ENCODE results near the gene AGFG1.

The AGFG1 gene

DNA sequence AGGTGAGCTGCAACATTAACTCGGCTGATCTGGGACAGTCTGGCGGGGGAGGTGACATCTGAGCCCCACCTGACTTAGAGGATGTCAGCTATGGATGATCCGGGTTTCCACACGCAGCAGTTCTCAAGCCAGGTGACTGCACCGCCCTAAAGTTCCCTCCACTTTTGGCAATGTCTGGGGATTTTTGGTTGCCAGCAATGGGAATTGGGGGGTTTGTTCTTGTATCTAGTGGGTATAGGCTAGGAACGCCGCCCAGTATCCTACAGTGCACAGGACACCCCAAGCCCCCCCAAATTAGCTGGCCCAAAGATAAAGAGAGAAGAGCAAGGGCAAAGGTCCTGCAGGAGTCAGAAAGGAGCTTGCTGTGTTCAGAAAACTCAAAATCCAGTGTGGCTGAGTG is 544 bp upstream of the AGFG1 start:
- no peak for DNase-seq
- H3K36me3 ChIP-seq (replicated peaks): no peaks in the 10 kb centered on the region
- TF ChIP-seq, protein P1, sequence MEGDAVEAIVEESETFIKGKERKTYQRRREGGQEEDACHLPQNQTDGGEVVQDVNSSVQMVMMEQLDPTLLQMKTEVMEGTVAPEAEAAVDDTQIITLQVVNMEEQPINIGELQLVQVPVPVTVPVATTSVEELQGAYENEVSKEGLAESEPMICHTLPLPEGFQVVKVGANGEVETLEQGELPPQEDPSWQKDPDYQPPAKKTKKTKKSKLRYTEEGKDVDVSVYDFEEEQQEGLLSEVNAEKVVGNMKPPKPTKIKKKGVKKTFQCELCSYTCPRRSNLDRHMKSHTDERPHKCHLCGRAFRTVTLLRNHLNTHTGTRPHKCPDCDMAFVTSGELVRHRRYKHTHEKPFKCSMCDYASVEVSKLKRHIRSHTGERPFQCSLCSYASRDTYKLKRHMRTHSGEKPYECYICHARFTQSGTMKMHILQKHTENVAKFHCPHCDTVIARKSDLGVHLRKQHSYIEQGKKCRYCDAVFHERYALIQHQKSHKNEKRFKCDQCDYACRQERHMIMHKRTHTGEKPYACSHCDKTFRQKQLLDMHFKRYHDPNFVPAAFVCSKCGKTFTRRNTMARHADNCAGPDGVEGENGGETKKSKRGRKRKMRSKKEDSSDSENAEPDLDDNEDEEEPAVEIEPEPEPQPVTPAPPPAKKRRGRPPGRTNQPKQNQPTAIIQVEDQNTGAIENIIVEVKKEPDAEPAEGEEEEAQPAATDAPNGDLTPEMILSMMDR (IDR thresholded peaks at IDR 0.05; ENCODE audit: low read depth, low read length, missing control alignments): no peak
- no peak overlapping the region for H3K27ac ChIP-seq
- no peaks in the 10 kb centered on the region for H3K27me3 ChIP-seq (replicated peaks)
- no peak overlapping the region for H3K4me3 ChIP-seq (ENCODE audit: low read depth, low read length)
- in situ Hi-C loops (cut with HindIII; ENCODE audit: low pct_ligation_motif_present, low sequenced_read_pairs): no loop called here

DNA sequence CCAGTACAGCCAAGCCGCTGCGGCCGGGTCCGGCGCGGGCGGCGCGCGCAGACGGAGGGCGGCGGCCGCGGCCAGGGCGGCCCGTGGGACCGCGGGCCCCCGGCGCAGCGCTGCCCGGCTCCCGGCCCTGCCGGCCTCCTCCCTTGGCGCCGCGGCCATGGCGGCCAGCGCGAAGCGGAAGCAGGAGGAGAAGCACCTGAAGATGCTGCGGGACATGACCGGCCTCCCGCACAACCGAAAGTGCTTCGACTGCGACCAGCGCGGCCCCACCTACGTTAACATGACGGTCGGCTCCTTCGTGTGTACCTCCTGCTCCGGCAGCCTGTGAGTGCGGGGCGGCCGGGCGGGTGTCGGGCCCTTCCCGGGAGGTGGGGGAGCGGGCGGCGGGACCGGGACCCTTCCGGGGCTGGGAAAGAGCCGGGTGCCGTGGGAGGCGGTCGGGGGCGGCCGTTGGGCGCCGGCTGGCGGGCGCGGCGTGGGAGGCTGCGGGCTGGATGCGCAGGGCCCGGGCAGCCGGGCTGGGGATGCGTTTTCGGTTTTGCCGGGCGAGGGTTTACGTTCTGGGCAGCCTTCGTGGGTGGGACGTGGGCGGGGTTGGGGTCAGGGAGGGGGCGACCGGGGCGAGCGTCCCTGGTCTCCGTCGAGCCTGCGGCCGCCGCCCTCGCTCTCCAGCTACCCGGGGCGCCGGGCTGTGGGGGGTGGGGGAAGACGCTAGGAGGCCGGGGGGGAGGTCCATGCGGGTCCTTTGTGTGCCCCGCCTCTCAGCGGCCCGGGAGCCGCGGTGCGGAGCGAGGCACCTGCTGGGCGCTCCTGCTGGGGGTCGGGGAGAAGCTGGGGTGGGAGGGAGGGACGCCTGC is 537 bp downstream of the AGFG1 start:
- DNase-seq: no peak

DNA sequence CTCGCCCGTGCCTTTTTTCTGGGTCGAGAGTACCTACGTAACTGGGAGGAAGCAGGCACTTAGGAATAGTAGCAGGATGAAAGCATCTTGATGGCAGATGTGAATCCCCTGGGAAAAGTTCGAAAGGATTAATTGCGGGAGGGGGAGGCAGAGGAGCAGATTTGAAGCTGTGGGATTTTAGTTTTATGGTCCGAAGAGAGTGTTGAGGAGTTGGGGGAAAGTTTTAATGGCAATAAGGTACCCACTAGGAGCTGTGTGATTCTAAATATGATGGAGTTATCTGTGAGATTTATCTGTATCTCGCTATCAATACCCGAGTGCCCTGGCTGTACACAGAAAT is 1.1 kb downstream of the AGFG1 start:
- DNase-seq: no peak
- no peaks in the 10 kb centered on the region for H3K27me3 ChIP-seq (replicated peaks)
- in situ Hi-C loops (cut with HindIII; ENCODE audit: low pct_ligation_motif_present, low sequenced_read_pairs): no loop called here
- H3K4me3 ChIP-seq (ENCODE audit: low read depth, low read length): peak overlapping the region; percentile 89
- H3K27ac ChIP-seq: no peak overlapping the region
- TF ChIP-seq, protein P1 (IDR thresholded peaks at IDR 0.05; ENCODE audit: low read depth, low read length, missing control alignments): no peak
- no peaks in the 10 kb centered on the region for H3K36me3 ChIP-seq (replicated peaks)

More for the DNA sequence above, 537 bp downstream of the AGFG1 start:
- Histone ChIP-seq H3K36me3 (replicated peaks) (no peaks in the 10 kb centered on the region), H3K4me3 (ENCODE audit: low read depth, low read length) (peak overlapping the region; percentile 89), H3K27ac (peak overlapping the region; percentile 79), H3K27me3 (replicated peaks) (no peaks in the 10 kb centered on the region)
- in situ Hi-C loops (cut with HindIII; ENCODE audit: low pct_ligation_motif_present, low sequenced_read_pairs): no loop called here
- TF ChIP-seq, protein P1 (IDR thresholded peaks at IDR 0.05; ENCODE audit: low read depth, low read length, missing control alignments): no peak

DNA sequence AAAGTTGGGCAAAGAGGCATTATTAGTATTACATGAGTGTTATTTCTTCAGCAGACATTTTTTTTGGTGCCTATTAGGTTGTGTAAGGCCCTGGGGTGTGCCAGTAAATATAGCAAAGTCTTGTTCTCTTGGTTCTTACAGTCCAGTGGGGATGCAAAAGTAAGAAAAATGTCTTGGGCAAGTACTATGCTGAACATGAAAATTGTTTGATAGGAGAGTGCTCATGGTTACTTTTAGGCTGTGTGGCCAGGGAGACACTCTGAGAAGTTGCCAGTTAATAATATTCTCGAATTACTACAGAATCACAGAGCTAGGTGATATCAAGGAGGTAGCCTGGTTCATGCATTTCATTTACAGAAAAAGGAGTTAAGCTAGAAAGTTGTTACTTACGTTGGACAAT is 1.9 kb downstream of the AGFG1 start:
- peak overlapping the region; percentile 9 for H3K4me3 ChIP-seq (ENCODE audit: low read depth, low read length)
- TF ChIP-seq, protein P1 (IDR thresholded peaks at IDR 0.05; ENCODE audit: low read depth, low read length, missing control alignments): no peak
- in situ Hi-C loops (cut with HindIII; ENCODE audit: low pct_ligation_motif_present, low sequenced_read_pairs): no loop called here

DNA sequence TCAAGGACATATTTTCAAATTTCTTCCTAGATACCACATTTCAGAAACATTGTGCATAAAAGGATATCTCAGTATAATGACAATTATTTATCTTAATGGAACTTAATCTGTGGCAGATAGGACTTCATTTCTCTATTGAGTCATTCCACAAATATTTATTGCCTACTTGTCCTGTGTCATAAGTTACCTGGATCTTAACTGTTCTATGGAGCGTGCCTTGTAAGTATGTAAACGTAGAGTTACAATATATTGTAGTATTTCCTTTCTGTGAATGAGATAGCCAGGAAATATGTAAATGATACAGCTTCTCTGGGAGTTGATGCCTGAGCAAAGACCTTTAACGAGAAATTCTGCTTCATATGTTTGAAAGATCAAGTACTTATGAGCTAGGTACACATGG is 2.5 kb downstream of the AGFG1 start:
- in situ Hi-C loops (cut with HindIII; ENCODE audit: low pct_ligation_motif_present, low sequenced_read_pairs): no loop called here
- H3K27me3 ChIP-seq (replicated peaks): no peaks in the 10 kb centered on the region
- TF ChIP-seq, protein P1 (IDR thresholded peaks at IDR 0.05; ENCODE audit: low read depth, low read length, missing control alignments): no peak
- H3K36me3 ChIP-seq (replicated peaks): no peaks in the 10 kb centered on the region
- no peak overlapping the region for H3K27ac ChIP-seq
- no peak overlapping the region for H3K4me3 ChIP-seq (ENCODE audit: low read depth, low read length)
- no peak for DNase-seq

More for the DNA sequence above, 1.9 kb downstream of the AGFG1 start:
- H3K27ac ChIP-seq: no peak overlapping the region
- H3K27me3 ChIP-seq (replicated peaks): no peaks in the 10 kb centered on the region
- no peaks in the 10 kb centered on the region for H3K36me3 ChIP-seq (replicated peaks)
- DNase-seq: no peak

DNA sequence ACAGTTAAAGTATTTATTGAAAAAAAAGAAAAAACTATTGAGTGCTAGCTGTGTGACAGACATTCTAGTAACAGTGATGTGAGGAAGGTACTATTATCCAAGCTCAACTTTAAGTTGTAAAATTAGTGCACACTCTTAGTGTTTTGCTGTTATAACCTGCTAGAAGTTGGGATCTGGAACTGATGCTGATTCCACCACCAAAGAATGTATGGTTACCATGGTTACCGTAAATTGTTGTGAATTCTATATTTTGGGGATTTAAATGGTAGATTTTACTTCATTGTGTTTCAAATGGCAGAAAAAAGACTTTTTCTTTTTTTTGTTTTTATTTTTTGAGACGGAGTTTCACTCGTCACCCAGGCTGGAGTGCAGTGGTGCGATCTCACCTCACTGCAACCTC is 5.3 kb downstream of the AGFG1 start:
- DNase-seq: peak; percentile 25
- in situ Hi-C loops (cut with HindIII; ENCODE audit: low pct_ligation_motif_present, low sequenced_read_pairs): no loop called here

More for the DNA sequence above, 5.3 kb downstream of the AGFG1 start:
- TF ChIP-seq, protein P1 (IDR thresholded peaks at IDR 0.05; ENCODE audit: low read depth, low read length, missing control alignments): no peak
- peak overlapping the region; percentile 52 for H3K27ac ChIP-seq
- no peaks in the 10 kb centered on the region for H3K36me3 ChIP-seq (replicated peaks)
- no peaks in the 10 kb centered on the region for H3K27me3 ChIP-seq (replicated peaks)
- no peak overlapping the region for H3K4me3 ChIP-seq (ENCODE audit: low read depth, low read length)

Measured in brain microvascular endothelial cell (primary cell).